ENCODE results near the gene LTBP4.
A peak's percentile ranks its signal among the peaks of the same experiment; 100 is the strongest.

The LTBP4 gene

DNA sequence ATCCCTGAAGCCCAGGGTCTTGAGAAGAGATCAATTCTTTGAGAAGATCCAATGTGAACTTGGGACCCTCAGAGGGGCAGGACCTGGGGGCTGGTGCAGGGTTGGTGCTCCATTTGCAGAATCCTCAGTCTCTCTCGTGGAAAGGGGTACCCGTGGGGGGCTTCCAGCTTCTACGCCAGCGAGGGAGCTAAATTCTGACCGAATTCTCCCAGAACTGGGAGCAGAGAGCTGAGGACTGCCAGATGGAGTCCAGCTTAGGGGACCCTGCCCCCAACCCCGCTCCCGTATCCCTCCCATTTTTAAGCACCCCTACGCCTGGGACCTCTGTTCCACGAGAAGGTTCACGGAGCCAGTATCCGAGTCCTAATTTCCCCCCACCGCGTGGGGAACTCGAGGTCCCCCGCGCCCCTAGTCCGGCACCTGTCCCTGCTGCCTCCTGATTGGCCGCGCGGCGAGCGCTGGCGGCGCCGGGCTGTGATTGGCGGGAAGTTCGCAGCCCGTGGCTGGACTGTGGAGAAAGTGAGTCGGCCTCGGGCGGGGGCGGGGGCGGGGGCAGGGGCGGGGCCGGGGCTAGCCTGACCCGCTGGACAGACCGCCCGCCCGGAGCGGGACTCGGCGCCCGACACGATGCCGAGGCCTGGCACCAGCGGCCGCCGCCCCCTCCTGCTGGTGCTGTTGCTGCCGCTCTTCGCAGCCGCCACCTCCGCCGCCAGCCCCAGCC lies 4.4 kb upstream of the LTBP4 start:
- no peak for ATAC-seq

DNA sequence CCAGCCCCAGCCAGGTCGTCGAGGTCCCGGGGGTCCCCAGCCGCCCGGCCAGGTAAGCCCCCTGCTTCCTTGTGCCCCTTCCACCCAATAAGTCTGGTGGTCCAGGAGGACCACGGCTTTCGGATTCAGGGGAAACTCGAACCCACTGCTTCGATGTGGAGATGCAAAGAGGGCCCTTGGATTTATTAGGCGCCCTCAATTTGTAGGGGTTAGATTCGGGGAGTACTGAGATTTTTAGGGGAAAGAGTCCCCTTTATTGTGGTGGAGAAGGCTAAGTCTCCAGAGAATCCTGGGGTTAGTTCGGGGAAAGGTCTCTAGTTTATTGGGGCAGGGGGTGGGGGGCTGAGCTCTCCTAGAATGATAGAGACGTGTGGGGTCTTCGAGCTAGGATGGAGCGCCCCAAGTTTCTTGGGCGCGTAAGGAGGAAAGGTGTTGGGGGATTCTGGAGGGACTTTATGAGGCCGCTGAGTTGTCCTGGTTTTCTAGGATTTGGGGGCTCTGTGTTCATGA lies 3.8 kb upstream of the LTBP4 start:
- DNase-seq, result no peak
- no peak for ATAC-seq

More for the DNA sequence above, 4.4 kb upstream of the LTBP4 start:
- peak; percentile 49 for DNase-seq

- ATAC-seq (peak; percentile 56), DNase-seq (peak; percentile 93)
Measured at GRCh38 chr19:40598121-40598917, 2.9 kb upstream of the LTBP4 start.

- ATAC-seq (no peak), DNase-seq (no peak)
Measured at GRCh38 chr19:40598918-40599307, 2.3 kb upstream of the LTBP4 start.

DNA sequence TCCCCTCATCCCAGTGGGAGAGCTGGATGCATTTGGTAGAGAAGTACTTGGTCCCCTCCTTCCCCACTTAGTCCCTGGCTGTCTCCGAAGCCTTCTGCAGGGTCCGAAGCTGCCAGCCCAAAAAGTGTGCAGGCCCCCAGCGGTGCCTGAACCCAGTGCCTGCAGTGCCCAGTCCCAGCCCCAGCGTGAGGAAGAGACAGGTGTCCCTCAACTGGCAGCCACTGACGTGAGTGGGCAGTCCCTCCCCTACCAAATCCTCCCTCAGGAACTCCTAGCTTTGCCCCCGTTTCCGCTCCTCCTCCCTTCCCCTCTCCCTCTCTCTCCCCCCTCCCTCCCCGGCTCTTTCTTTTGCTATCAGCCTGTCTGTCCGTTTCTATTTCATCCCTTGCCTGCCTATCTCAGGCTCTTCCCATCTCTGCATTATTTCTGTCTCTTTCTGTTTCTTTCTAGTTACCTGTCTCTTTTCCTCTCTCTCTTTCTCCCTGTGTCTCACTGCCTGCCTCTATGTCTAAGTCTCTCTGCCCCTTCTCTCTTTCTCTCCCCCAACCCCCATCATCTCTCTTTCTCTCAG lies 1.8 kb upstream of the LTBP4 start:
- ATAC-seq, result no peak
- DNase-seq, result no peak

DNA sequence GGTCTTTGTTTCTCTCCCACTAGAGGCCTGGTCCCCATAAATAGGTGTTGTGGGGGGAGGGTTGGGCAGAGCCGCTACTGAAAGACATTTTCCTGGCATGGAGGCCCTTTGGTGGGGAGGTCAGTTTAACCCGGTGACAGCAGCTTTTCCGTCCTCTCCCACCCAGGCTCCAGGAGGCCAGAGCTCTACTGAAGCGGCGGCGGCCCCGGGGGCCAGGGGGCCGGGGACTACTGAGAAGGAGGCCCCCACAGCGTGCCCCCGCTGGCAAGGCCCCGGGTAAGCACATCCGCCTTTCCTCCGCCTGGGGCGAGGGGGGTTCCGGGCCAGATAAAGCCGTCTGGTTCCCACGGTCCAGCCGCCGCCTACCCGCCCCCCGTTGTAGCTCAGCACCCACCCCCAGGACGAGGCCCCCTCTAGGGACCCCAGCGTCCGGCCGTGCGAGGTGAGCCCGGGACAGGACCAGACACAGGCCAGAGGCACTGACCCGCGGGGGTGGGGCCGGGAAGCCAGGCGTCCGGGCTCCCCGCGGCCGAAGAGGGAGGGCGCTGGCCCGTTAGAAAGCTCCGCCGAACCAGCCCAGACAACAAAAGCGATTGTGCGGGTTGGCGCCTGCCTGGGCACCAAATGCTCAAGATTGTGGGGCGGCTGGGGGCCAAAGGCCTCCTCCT lies 1.1 kb upstream of the LTBP4 start:
- ATAC-seq (no peak), DNase-seq (no peak)

- ATAC-seq, result no peak
- DNase-seq, result no peak
Measured at GRCh38 chr19:40600570-40601133, 517 bp upstream of the LTBP4 start.

GRCh38 chr19:40603071-40603388 lies 1.9 kb downstream of the LTBP4 start:
- DNase-seq (no peak), ATAC-seq (no peak)

GRCh38 chr19:40603389-40604170 lies 2.4 kb downstream of the LTBP4 start:
- DNase-seq (peak; percentile 96), ATAC-seq (peak; percentile 75)

- DNase-seq (no peak), ATAC-seq (no peak)
Measured at GRCh38 chr19:40604171-40604646, 3.0 kb downstream of the LTBP4 start.

GRCh38 chr19:40604647-40605215 lies 3.6 kb downstream of the LTBP4 start:
- DNase-seq (peak; percentile 24), ATAC-seq (no peak)

DNA sequence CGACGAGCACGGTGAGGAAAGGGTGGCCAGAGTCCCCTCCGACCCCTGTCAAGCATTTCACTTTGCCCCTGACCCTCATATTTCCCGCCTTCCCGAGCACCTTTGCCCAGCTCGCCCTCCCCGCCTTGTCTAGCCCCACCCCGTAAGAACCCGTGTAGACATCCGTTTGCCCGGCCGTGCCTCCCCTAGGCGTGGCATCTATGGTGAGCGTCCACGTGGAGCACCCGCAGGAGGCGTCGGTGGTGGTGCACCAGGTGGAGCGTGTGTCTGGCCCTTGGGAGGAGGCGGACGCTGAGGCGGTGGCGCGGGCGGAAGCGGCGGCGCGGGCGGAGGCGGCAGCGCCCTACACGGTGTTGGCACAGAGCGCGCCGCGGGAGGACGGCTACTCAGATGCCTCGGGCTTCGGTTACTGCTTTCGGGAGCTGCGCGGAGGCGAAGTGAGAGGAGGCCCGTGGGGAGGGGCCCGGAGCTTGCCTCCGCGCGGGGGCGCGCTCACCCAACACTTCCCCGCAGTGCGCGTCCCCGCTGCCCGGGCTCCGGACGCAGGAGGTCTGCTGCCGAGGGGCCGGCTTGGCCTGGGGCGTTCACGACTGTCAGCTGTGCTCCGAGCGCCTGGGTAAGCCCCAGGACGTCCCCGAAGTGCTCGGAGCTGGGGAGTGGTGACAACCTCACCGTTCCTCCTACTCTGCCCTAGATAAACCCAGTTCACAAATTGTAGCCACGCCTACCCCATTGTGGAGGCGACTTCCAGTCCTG lies 4.2 kb downstream of the LTBP4 start:
- peak; percentile 81 for DNase-seq

DNA sequence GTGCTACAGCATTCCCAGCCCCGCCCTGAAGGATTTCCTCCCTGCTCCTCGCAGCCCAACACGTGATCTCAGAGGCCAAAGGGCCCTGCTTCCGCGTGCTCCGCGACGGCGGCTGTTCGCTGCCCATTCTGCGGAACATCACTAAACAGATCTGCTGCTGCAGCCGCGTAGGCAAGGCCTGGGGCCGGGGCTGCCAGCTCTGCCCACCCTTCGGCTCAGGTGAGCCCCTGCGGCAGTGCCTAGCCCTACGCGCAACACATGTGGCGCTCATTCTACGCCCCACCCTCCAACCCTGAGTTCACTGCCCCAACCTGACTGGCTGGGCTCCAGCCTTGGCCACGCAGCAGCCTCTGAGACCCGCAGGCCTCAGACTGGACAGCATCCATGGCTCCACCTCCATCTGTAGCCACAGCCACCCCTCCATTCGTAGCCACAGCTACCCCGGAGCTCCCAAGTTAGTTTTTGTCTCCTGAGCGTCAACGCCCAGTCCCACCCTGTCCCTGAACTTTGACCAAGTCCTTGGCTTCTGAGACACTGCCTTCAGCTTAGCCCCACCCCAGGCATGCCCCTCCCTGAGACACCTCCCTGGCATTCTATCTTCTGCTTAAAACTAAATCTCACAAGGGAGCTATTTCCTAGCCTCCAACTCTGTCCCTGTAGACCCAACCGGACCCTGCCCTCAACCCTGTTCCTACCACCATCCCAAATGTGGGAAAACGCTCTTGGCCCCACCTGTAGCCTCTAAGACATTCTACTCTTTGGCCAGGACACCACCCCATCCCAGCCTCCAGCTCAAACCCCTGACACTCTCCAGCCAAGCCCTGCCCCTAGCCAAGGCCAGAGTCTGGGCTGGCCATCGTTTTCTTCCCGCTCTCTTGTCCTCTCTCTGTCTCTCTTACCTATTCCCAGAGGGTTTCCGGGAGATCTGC lies 6.4 kb downstream of the LTBP4 start:
- ATAC-seq (no peak), DNase-seq (no peak)

More for the DNA sequence above, 4.2 kb downstream of the LTBP4 start:
- peak; percentile 48 for ATAC-seq

GRCh38 chr19:40608240-40608621 lies 7.1 kb downstream of the LTBP4 start:
- ATAC-seq (no peak), DNase-seq (no peak)

DNA sequence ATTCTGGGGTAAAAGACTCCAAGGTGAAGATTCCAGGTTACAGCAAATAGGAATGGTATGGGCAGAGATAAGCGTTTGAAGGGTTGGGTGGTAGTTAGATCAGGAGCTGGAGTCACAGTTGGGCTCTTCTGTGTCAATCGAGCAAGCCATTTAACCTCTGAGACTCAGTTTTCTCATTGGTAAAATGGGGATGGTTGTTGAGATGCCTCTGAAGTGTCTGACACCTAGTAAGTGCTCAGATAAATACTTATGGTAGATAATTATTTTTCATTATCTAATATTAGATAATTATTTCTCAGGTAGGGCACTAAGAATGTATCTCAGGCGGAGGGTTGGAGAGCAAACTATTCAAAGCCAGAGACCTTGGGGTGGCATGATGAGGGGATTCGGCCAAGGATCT lies 7.8 kb downstream of the LTBP4 start:
- no peak for DNase-seq
- ATAC-seq, result no peak

DNA sequence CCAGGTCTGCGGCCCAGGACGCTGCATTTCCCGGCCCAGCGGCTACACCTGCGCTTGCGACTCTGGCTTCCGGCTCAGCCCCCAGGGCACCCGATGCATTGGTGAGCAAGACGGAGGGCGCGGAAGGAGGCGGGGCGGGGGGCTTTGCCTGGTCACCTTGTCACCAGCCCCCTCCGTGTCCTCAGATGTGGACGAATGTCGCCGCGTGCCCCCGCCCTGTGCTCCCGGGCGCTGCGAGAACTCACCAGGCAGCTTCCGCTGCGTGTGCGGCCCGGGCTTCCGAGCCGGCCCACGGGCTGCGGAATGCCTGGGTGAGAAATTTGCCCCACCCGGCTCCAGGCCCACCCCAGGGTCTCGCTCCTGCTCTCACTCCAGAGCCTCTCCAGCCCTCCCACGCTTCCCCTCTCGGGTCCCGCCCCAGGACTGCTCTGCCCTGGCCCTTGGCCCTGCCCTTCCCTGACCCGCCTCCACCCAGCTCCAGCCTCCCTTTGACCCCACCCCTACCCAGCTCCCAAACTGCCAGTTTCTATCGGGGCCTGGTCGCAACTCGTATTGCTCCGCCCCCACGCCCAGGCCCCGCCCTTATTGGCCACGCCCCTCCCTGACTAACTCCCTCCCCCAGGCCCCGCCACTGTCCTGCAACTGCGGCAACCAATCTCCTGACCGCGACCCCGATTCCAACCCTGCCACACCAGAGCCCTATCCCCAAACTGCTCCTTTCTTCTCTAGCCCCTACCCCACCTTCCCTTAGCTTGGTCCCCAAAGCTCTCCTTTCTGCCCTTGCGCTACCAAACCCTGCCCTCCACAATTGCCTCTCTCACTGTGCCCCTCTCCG lies 8.6 kb downstream of the LTBP4 start:
- peak; percentile 97 for DNase-seq

DNA sequence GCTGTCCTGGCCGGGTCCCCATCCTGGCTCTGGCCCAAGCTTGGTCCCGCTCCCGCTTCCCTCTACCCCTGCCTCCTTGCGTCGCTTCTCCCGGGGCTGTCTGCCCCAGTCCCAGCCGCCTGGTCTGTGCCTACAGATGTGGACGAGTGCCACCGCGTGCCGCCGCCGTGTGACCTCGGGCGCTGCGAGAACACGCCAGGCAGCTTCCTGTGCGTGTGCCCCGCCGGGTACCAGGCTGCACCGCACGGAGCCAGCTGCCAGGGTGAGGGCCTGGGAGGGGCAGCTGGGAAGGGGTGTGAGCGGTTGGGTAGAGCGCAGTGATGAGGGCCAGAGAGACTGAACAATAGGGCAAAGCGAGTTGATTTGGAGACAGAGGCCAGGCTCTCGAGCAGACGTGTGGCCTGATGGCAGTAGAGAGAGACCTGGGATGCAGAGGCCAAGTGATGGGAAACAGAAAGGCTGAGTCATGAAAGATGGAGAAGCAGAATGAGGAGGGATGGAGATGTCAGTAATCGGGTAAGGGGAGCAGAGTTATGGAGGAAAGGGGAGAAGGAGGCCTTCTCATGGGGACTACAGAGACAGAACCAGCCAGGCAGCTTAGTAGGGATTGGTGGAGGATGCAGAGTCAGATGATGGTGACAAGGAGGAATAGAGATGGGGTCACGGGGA lies 9.4 kb downstream of the LTBP4 start:
- DNase-seq, result peak; percentile 66
- ATAC-seq, result no peak

More for the DNA sequence above, 8.6 kb downstream of the LTBP4 start:
- ATAC-seq, result peak; percentile 58

DNA sequence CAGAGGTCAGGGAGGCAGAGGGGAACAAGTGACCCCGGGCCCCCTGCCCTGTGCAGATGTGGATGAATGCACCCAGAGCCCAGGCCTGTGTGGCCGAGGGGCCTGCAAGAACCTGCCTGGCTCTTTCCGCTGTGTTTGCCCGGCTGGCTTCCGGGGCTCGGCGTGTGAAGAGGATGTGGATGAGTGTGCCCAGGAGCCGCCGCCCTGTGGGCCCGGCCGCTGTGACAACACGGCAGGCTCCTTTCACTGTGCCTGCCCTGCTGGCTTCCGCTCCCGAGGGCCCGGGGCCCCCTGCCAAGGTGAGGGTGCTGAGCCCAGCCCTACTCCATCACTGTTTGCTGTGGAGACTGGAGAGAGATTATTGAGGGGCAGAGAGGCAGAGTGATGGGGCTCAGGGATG lies 9.9 kb downstream of the LTBP4 start:
- DNase-seq (no peak), ATAC-seq (no peak)
